SK-N-SH (cell line): ENCODE data around the gene RNU6-9. TPM values are rescaled to one million over a fixed set of nuclear protein-coding genes. Genes with fewer than 3 reads are reported as not detected.

Source experiments
- CTCF ChIA-PET: fragments of 300-600, 350-600 bp; formaldehyde crosslinking; extraction: SDS; loops from one replicate; lab custom pipeline; 2021; lab: Yijun Ruan, JAX
- POLR2A ChIA-PET: fragments of 350-600 bp; sonication (Branson Sonifier 250); formaldehyde crosslinking; extraction: SDS; loops from one replicate; lab custom pipeline; 2020; ENCODE audit warnings: antibody characterized with exemption, inconsistent platforms; lab: Yijun Ruan, JAX
- DNase-seq: peaks from one replicate; pipeline ENCODE4 v3.0.0; 2012
- H2AFZ ChIP-seq: fragments of 200-600 bp; sonication (generic); 2 replicates; pipeline ENCODE4 v1.8.1; 2016; ENCODE audit warnings: antibody characterized with exemption, mild to moderate bottlenecking, low read depth
- H3F3A ChIP-seq: fragments of 200-600 bp; sonication (generic); replicated peaks from 2 replicates; pipeline ENCODE3; 2016; ENCODE audit warnings: antibody characterized with exemption, mild to moderate bottlenecking; ENCODE audit not compliant: insufficient read depth
- H3K27ac ChIP-seq, 2 experiments: fragments of 200-500 bp in 1 of 2; fragments of 200-600 bp in 1 of 2; sonication (Bioruptor generic) in 1 of 2; sonication (generic), shearing (Covaris generic) in 1 of 2; 2 replicates each; pipeline versions ENCODE4 v1.5.1 to v1.6.1; 2014 to 2016; ENCODE audit warnings: low read depth in 2 of 2, inconsistent platforms in 1 of 2, low read length in 1 of 2, mild to moderate bottlenecking in 1 of 2, mixed read lengths in 1 of 2
- H3K27me3 ChIP-seq: fragments of 200-600 bp; sonication (generic), shearing (Covaris generic); 2 replicates; pipeline ENCODE4 v1.6.1; 2016; ENCODE audit warnings: mixed run types; ENCODE audit not compliant: insufficient read depth
- H3K36me3 ChIP-seq, 2 experiments: fragments of 200-500 bp in 1 of 2; fragments of 200-600 bp in 1 of 2; sonication (Bioruptor generic) in 1 of 2; sonication (generic) in 1 of 2; replicated peaks in 1 of 2; 2 replicates each; pipeline versions ENCODE3 to v1.5.1; 2014 to 2016; ENCODE audit warnings: low read length in 1 of 2, mild to moderate bottlenecking in 1 of 2; ENCODE audit not compliant: insufficient read depth in 2 of 2, control insufficient read depth in 1 of 2
- H3K4me1 ChIP-seq, 2 experiments: fragments of 200-500 bp in 1 of 2; fragments of 200-600 bp in 1 of 2; sonication (Bioruptor generic) in 1 of 2; sonication (generic), shearing (Covaris generic) in 1 of 2; 2 replicates each; pipeline versions ENCODE4 v1.5.1 to v1.6.1; 2014 to 2016; ENCODE audit warnings: low read depth in 1 of 2, low read length in 1 of 2, mixed run types in 1 of 2; ENCODE audit not compliant: insufficient read depth in 2 of 2, control insufficient read depth in 1 of 2
- H3K4me2 ChIP-seq: fragments of 200-600 bp; sonication (generic), shearing (Covaris generic); 2 replicates; pipeline ENCODE4 v1.6.1; 2017; ENCODE audit warnings: mixed run types
- H3K4me3 ChIP-seq, 2 experiments: fragments of 200-500 bp in 1 of 2; fragments of 200-600 bp in 1 of 2; sonication (Bioruptor generic) in 1 of 2; sonication (generic), shearing (Covaris generic) in 1 of 2; 2 replicates each; pipeline versions ENCODE4 v1.5.1 to v1.8.1; 2014 to 2016; ENCODE audit warnings: low read depth in 2 of 2, inconsistent platforms in 1 of 2, low read length in 1 of 2, mild to moderate bottlenecking in 1 of 2, mixed read lengths in 1 of 2, moderate library complexity in 1 of 2
- H3K79me2 ChIP-seq: fragments of 200-600 bp; sonication (generic); 2 replicates; pipeline ENCODE4 v1.8.1; 2017; ENCODE audit warnings: mild to moderate bottlenecking; ENCODE audit not compliant: insufficient read depth
- H3K9ac ChIP-seq: fragments of 200-600 bp; sonication (generic); 2 replicates; pipeline ENCODE4 v1.6.1; 2017; ENCODE audit warnings: mixed run types
- H3K9me2 ChIP-seq: fragments of 200-600 bp; sonication (generic); 2 replicates; pipeline ENCODE4 v1.6.1; 2017; ENCODE audit warnings: mixed run types
- H3K9me3 ChIP-seq: fragments of 200-600 bp; sonication (generic); 2 replicates; pipeline ENCODE4 v1.6.1; 2017; ENCODE audit warnings: mixed run types, mild to moderate bottlenecking, moderate library complexity
- H4K20me1 ChIP-seq: fragments of 200-600 bp; sonication (generic); 2 replicates; pipeline ENCODE4 v1.6.1; 2017; ENCODE audit warnings: mild to moderate bottlenecking, mixed run types; ENCODE audit not compliant: insufficient read depth
- CHD2 ChIP-seq: fragments of 150-350 bp; IDR thresholded peaks from 2 replicates; pipeline ENCODE4 v1.6.1; 2018; ENCODE audit warnings: low read length; ENCODE audit not compliant: partially characterized antibody
- ELF1 ChIP-seq: IDR thresholded peaks from 2 replicates; pipeline ENCODE4 v1.4.0; 2012
- EP300 ChIP-seq, 2 experiments: IDR thresholded peaks; 2 replicates each; pipeline versions ENCODE4 v1.4.0 to v1.6.1; 2012; ENCODE audit warnings: borderline replicate concordance in 1 of 2, low read depth in 1 of 2, low read length in 1 of 2
- EZH2phosphoT487 ChIP-seq: fragments of 200-600 bp; sonication (generic); IDR thresholded peaks from 2 replicates; pipeline ENCODE4 v1.6.1; 2017; ENCODE audit warnings: low read depth, mixed run types, mild to moderate bottlenecking, antibody characterized with exemption, moderate library complexity, borderline replicate concordance
- FOXJ3 ChIP-seq: sonication (generic); formaldehyde crosslinking; IDR thresholded peaks from 2 replicates; pipeline ENCODE4 v1.5.1; 2020; ENCODE audit warnings: mild to moderate bottlenecking, missing genetic modification reagents
- GABPA ChIP-seq: IDR thresholded peaks from 2 replicates; pipeline ENCODE4 v1.4.0; 2012; ENCODE audit warnings: low read depth, mild to moderate bottlenecking
- JUND ChIP-seq: IDR thresholded peaks from 2 replicates; pipeline ENCODE4 v1.4.0; 2012
- MAX ChIP-seq: IDR thresholded peaks from 2 replicates; pipeline ENCODE4 v1.4.0; 2012; ENCODE audit warnings: low read depth
- NFIC ChIP-seq: IDR thresholded peaks from 2 replicates; pipeline ENCODE4 v1.4.0; 2012; ENCODE audit warnings: borderline replicate concordance
- NRF1 ChIP-seq: IDR thresholded peaks from 2 replicates; pipeline ENCODE4 v1.6.1; 2012; ENCODE audit warnings: low read depth, mild to moderate bottlenecking, low read length
- PBX3 ChIP-seq: IDR thresholded peaks from 2 replicates; pipeline ENCODE4; 2012
- POLR2AphosphoS5 ChIP-seq: IDR thresholded peaks from 2 replicates; pipeline ENCODE4 v1.6.1; 2012; ENCODE audit warnings: low read depth, low read length
- RAD21 ChIP-seq: IDR thresholded peaks from 2 replicates; pipeline ENCODE4 v1.6.1; 2012; ENCODE audit warnings: mild to moderate bottlenecking, low read length
- RFX5 ChIP-seq: IDR thresholded peaks from 2 replicates; pipeline ENCODE4 v1.6.1; 2012; ENCODE audit warnings: mild to moderate bottlenecking, improper control_type of control experiment, low read length
- RXRA ChIP-seq: IDR thresholded peaks from 2 replicates; pipeline ENCODE4 v1.4.0; 2012; ENCODE audit warnings: low read depth, mild to moderate bottlenecking, borderline replicate concordance
- SMC3 ChIP-seq: IDR thresholded peaks from 2 replicates; pipeline ENCODE4 v1.6.1; 2012; ENCODE audit warnings: low read depth, low read length, improper control_type of control experiment
- TAF1 ChIP-seq: IDR thresholded peaks from 2 replicates; pipeline ENCODE4 v1.6.1; 2012; ENCODE audit warnings: low read depth, mild to moderate bottlenecking, low read length, moderate library complexity, borderline replicate concordance
- TEAD4 ChIP-seq: IDR thresholded peaks from 2 replicates; pipeline ENCODE4 v1.4.0; 2012; ENCODE audit warnings: mild to moderate bottlenecking, borderline replicate concordance; ENCODE audit not compliant: insufficient read depth
- WGBS: methylation state at CpG from one replicate; pipeline ENCODE4 v1.1.6; 2017; ENCODE audit warnings: low lambda C conversion rate; 5-methylcytosine and 5-hydroxymethylcytosine counted together
- polyA plus RNA-seq, 3 experiments: library from polyadenylated mRNA; depleted of rRNA; stranded (reverse); fragments of >200 nt; gene quantifications; 2 replicates each; pipeline ENCODE4 v1.2.3, GENCODE V29; 2012
- TF ChIP-seq, protein P1 (sequence below): fragments of 150-350 bp; IDR thresholded peaks from 2 replicates; pipeline ENCODE4 v1.6.1; 2016; ENCODE audit warnings: mild to moderate bottlenecking, low read depth, low read length
- TF ChIP-seq, protein P2 (sequence below): IDR thresholded peaks from 2 replicates; pipeline ENCODE4 v1.4.0; 2012; ENCODE audit warnings: low read depth, borderline replicate concordance
- TF ChIP-seq, protein P3 (sequence below): IDR thresholded peaks from 2 replicates; pipeline ENCODE4 v1.6.1; 2012; ENCODE audit warnings: mild to moderate bottlenecking, low read depth, low read length, moderate library complexity

Gene RNU6-9
- polyA plus RNA-seq, 1 of the 3 experiments (the other 2 are of a cell fraction): not detected

GRCh38 chr19:876089-876488 is 17.2 kb upstream of the RNU6-9 start (continued):
- TF ChIP-seq EZH2phosphoT487: no peak
- TF ChIP-seq MAX: no peak
- no peak for TF ChIP-seq TAF1
- TF ChIP-seq, protein P1, sequence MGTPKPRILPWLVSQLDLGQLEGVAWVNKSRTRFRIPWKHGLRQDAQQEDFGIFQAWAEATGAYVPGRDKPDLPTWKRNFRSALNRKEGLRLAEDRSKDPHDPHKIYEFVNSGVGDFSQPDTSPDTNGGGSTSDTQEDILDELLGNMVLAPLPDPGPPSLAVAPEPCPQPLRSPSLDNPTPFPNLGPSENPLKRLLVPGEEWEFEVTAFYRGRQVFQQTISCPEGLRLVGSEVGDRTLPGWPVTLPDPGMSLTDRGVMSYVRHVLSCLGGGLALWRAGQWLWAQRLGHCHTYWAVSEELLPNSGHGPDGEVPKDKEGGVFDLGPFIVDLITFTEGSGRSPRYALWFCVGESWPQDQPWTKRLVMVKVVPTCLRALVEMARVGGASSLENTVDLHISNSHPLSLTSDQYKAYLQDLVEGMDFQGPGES: no peak
- TF ChIP-seq NFIC: no peak
- no peak for TF ChIP-seq NRF1

GRCh38 chr19:876780-877314 is 16.4 kb upstream of the RNU6-9 start:
- Histone ChIP-seq H3K9me3 (no peaks in the 10 kb centered on the region), H3K4me2 (no peak overlapping the region), H2AFZ (no peak overlapping the region), H3K36me3 (peaks cover 10 to 41% of the 10 kb centered on the region in 2 experiments), H4K20me1 (no peaks in the 10 kb centered on the region), H3K4me3 (no peak overlapping the region), H3K9ac (no peak overlapping the region), H3K27ac (no peak overlapping the region), H3K9me2 (no peaks in the 10 kb centered on the region), H3K4me1 (peaks cover 0 to 4% of the 10 kb centered on the region in 2 experiments; a peak in 1 of 4 replicates), H3K79me2 (no peaks in the 10 kb centered on the region), H3K27me3 (no peaks in the 10 kb centered on the region), H3F3A (peaks cover 11% of the 10 kb centered on the region)
- DNase-seq: no peak
- POLR2A ChIA-PET: interaction anchor here (0.5 kb wide), 1 partner anchor 179 kb away, joined by 3 read pairs; no protein-coding TSS in a partner anchor
- 92% methylated on average over 20 of the region's 29 CpGs for WGBS
- TF ChIP-seq FOXJ3 (no peak), EP300 (IDR thresholded peaks at IDR 0.05; ENCODE audit: borderline replicate concordance in 1 of 2, low read depth in 1 of 2, low read length in 1 of 2) (no peak), RAD21 (no peak), SMC3 (no peak), RFX5 (no peak), ELF1 (no peak), GABPA (no peak), JUND (no peak), TAF1 (no peak), POLR2AphosphoS5 (no peak), NFIC (no peak), EZH2phosphoT487 (no peak), TEAD4 (no peak), PBX3 (no peak), CHD2 (no peak), RXRA (no peak)
- TF ChIP-seq, protein P2, sequence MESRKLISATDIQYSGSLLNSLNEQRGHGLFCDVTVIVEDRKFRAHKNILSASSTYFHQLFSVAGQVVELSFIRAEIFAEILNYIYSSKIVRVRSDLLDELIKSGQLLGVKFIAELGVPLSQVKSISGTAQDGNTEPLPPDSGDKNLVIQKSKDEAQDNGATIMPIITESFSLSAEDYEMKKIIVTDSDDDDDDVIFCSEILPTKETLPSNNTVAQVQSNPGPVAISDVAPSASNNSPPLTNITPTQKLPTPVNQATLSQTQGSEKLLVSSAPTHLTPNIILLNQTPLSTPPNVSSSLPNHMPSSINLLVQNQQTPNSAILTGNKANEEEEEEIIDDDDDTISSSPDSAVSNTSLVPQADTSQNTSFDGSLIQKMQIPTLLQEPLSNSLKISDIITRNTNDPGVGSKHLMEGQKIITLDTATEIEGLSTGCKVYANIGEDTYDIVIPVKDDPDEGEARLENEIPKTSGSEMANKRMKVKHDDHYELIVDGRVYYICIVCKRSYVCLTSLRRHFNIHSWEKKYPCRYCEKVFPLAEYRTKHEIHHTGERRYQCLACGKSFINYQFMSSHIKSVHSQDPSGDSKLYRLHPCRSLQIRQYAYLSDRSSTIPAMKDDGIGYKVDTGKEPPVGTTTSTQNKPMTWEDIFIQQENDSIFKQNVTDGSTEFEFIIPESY: no peak
- TF ChIP-seq, protein P3, sequence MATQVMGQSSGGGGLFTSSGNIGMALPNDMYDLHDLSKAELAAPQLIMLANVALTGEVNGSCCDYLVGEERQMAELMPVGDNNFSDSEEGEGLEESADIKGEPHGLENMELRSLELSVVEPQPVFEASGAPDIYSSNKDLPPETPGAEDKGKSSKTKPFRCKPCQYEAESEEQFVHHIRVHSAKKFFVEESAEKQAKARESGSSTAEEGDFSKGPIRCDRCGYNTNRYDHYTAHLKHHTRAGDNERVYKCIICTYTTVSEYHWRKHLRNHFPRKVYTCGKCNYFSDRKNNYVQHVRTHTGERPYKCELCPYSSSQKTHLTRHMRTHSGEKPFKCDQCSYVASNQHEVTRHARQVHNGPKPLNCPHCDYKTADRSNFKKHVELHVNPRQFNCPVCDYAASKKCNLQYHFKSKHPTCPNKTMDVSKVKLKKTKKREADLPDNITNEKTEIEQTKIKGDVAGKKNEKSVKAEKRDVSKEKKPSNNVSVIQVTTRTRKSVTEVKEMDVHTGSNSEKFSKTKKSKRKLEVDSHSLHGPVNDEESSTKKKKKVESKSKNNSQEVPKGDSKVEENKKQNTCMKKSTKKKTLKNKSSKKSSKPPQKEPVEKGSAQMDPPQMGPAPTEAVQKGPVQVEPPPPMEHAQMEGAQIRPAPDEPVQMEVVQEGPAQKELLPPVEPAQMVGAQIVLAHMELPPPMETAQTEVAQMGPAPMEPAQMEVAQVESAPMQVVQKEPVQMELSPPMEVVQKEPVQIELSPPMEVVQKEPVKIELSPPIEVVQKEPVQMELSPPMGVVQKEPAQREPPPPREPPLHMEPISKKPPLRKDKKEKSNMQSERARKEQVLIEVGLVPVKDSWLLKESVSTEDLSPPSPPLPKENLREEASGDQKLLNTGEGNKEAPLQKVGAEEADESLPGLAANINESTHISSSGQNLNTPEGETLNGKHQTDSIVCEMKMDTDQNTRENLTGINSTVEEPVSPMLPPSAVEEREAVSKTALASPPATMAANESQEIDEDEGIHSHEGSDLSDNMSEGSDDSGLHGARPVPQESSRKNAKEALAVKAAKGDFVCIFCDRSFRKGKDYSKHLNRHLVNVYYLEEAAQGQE: no peak
- CTCF ChIA-PET: interaction anchor here (0.6 to 3.9 kb wide), 2 partner anchors 13 to 910 kb away, joined by 3 to 12 read pairs; no protein-coding TSS in a partner anchor
